Stimulated activated effector memory CD8-positive, alpha-beta T cell treated with anti-CD3 and anti-CD28 coated beads, Interleukin-12 subunit alpha, Interleukin-12 subunit beta, amount 100 ng/mL, for 72 hours (primary cell): ENCODE data around the gene NPY4R2.
A peak's percentile ranks its signal among the peaks of the same experiment; 100 is the strongest.
"Not testable (repeated sequence)": the region's sequence is repeated elsewhere in the genome, so short reads cannot be mapped to it uniquely, and the experiment has no call there.

Experiments used
- ATAC-seq: fragments of 150-1000 bp; cut with Tn5 transposase; 2 replicates; pipeline ENCODE4 v1.10.0; 2021
- DNase-seq, 2 donors: peaks; one replicate each; pipeline ENCODE4 v3.0.0; 2021 to 2022; ENCODE audit warnings: low spot score in 2 of 2
- H3K27ac Mint-ChIP-seq: one replicate; pipeline ENCODE4 v1.8.0; 2022; ENCODE audit warnings: mild to moderate bottlenecking, mixed read lengths
- H3K36me3 Mint-ChIP-seq: one replicate; pipeline ENCODE4 v1.8.0; 2022; ENCODE audit warnings: mild to moderate bottlenecking, mixed read lengths
- H3K4me1 Mint-ChIP-seq: one replicate; pipeline ENCODE4 v1.8.0; 2022; ENCODE audit warnings: mixed read lengths
- H3K4me3 Mint-ChIP-seq: one replicate; pipeline ENCODE4 v1.8.0; 2022; ENCODE audit warnings: mild to moderate bottlenecking, mixed read lengths
- H3K9me3 Mint-ChIP-seq: one replicate; pipeline ENCODE4 v1.8.0; 2022; ENCODE audit warnings: mixed read lengths

The NPY4R2 gene

DNA sequence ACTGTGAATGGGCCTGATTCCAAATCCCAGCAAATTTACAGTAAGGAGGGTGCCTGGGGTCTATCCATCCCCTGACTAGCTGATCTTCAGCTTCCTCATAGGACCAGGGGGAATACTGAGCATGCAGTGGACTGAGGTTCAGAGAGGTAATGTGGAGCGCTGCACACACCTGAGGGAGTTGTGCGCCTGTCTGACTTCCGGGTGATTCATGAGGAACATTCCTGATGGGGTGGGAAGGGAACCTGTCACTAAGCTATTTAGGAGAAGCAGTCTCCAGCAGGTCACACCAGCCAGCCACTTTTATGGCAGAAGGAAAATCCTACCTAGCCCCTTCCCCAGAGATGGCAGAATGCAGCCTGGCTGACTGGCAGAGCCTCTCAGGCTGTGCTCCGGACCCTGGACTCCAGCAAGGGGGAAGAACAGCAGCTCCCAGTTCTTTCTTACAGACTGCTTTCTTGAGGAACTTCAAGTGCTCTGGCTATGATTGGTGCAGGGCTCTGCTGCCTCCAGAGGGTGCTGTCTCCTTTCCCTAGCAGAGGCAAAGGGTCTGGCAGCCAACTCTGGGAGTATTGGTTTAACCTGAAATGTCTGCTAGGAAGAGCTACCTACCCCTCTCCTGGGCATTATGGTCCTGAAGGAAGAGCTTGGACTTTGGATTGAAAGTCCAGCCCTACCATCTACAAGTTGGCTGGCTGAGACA lies 2.5 kb upstream of the NPY4R2 start:
- not testable (repeated sequence) for DNase-seq

DNA sequence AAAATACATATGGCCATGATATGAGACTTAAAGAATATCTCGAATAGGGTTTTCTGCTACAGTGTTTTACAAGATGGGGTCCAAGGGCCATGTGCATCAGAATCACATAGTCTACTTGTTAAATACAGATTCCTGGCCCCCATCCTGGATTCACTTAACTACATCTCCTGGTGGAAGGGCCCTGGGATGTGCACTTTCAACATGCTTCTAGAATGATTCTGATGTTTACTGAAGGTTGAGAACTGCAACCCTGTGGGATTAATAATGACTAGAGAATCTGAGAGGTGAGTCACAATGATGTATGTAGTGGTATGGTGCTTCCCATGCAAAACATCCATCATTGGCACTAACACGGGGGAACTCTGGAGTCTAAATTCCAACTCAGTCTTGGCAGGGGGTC lies 2.1 kb downstream of the NPY4R2 start:
- not testable (repeated sequence) for H3K9me3 Mint-ChIP-seq, ATAC-seq

More for the DNA sequence above, 2.5 kb upstream of the NPY4R2 start:
- not testable (repeated sequence) for H3K4me3 Mint-ChIP-seq, H3K4me1 Mint-ChIP-seq, ATAC-seq, H3K9me3 Mint-ChIP-seq, H3K36me3 Mint-ChIP-seq, H3K27ac Mint-ChIP-seq

DNA sequence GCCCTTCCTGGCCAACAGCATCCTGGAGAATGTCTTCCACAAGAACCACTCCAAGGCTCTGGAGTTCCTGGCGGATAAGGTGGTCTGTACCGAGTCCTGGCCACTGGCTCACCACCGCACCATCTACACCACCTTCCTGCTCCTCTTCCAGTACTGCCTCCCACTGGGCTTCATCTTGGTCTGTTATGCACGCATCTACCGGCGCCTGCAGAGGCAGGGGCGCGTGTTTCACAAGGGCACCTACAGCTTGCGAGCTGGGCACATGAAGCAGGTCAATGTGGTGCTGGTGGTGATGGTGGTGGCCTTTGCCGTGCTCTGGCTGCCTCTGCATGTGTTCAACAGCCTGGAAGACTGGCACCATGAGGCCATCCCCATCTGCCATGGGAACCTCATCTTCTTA lies 4.0 kb downstream of the NPY4R2 start:
- H3K4me1 Mint-ChIP-seq, H3K27ac Mint-ChIP-seq, H3K9me3 Mint-ChIP-seq, H3K36me3 Mint-ChIP-seq, DNase-seq, H3K4me3 Mint-ChIP-seq: not testable (repeated sequence)
- ATAC-seq, result peak; percentile 4

More for the DNA sequence above, 2.1 kb downstream of the NPY4R2 start:
- not testable (repeated sequence) for H3K4me1 Mint-ChIP-seq, H3K36me3 Mint-ChIP-seq, H3K27ac Mint-ChIP-seq, H3K4me3 Mint-ChIP-seq, DNase-seq

DNA sequence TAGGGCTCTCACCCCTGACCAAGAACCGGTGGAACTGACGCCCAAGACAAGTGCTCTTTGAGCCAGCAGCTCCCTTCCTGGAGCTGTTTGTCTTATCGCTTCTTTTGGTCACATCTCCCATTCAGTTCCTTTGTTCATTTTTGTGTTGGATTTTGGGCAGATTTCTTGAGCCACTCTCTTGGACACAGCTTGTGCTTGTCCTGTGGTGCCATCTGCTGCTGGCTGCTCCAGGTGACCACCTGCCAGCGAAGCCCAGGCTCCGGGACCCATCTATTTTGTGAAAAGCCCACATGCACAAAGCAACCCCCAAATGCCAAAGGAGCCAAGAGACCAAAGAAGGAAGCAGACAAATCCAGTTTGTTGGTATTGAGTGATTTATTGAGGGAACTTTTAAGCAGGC lies 6.2 kb downstream of the NPY4R2 start:
- not testable (repeated sequence) for ATAC-seq, H3K4me3 Mint-ChIP-seq, H3K27ac Mint-ChIP-seq, H3K36me3 Mint-ChIP-seq, H3K9me3 Mint-ChIP-seq, DNase-seq, H3K4me1 Mint-ChIP-seq

DNA sequence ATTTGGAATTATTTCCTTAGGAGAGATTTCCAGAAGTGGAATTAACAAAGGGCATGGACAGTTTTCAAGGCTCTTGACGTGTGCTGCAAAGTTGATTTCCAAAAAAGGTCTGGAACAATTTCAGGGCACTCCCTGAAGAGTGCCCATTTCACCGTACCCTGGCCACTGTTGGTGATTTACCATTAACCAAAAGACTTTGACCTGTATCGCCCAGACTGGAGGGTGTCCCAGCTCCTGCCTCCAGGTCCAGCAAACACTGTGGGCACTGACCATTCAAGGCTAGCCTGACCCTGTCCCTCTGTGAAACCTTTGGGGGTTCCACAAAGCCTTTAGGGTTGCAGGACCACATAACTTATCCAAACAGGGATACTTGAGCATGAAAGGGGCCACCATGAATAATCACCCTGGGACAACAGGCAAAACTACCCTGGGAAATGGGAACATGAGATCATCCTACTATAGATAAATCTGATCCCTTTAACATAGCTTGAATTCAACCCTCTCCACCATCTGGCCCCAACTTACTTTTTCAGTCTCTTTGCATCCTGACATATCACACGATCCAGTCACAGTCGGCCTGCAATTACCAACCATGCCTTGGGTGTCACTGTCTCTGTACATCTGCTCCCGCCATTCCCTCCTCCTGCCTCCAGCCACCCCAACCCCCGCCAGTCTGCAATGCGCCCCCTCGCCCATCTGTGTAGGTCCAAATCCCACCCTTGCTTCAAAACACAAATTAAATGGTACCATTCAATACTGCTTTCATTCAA lies 8.9 kb downstream of the NPY4R2 start:
- H3K27ac Mint-ChIP-seq, result not testable (repeated sequence)

DNA sequence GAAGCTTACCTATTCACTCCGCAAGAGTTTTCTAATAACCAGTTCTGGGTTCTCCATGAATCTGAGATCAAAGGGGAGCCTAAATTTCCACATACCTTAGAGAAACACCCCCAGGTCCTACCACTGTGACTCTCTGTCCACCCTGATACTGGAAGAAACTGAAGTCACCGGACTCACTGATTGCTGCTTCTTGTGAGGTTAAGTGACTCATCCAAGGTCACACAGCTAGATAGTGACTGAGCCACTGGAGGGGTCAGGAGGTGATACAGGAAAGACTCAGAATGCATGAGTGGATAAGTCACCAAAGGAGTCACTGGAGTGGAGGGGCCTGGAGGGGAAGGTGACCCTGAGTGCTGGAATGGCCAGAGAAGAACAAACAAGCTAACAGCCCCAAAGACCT lies 9.8 kb downstream of the NPY4R2 start:
- ATAC-seq, result not testable (repeated sequence)

More for the DNA sequence above, 8.9 kb downstream of the NPY4R2 start:
- H3K9me3 Mint-ChIP-seq, H3K4me3 Mint-ChIP-seq, DNase-seq, H3K4me1 Mint-ChIP-seq, H3K36me3 Mint-ChIP-seq, ATAC-seq: not testable (repeated sequence)

DNA sequence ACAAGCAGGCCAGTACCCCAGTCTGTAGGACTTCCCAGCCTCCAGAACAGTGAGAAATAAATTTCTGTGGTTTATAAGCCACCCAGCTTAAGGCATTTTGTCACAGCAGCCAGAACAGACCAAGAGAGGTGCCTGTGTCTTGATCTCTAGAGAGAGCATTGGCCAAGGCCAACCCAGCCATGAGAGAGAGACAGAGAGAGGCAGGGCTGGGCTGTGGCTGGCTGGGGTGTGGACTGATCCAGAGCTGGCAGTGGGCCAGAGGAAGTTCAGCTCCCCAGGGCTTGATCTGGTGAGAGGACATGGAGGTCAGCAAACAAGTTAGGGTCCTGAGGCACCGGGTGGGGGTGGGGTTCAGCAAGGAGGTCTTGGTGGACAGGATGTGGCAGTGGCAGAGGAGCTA lies 14.4 kb downstream of the NPY4R2 start:
- not testable (repeated sequence) for DNase-seq, H3K27ac Mint-ChIP-seq, H3K4me3 Mint-ChIP-seq, H3K4me1 Mint-ChIP-seq, ATAC-seq, H3K9me3 Mint-ChIP-seq, H3K36me3 Mint-ChIP-seq

More for the DNA sequence above, 9.8 kb downstream of the NPY4R2 start:
- H3K9me3 Mint-ChIP-seq, H3K36me3 Mint-ChIP-seq, H3K27ac Mint-ChIP-seq, H3K4me1 Mint-ChIP-seq, H3K4me3 Mint-ChIP-seq, DNase-seq: not testable (repeated sequence)

DNA sequence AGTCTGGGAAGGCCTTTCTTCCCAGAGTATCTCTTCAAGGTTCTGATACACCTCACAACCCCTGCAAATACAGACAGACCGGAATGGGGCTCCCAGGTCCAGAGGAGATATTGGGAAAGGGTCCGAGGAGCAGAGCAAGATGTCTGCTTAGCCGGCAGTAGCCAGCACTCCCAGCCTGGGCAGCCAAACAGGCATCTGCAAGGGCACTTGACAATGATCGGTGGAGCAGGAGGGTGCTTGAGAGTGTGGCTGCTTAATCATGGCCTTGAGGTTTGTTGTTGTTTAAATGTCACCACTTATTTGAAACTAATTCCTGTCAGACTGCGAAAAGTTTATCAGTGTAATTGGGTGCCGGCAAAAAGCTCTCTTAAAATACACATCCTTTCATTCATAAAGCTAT lies 15.0 kb downstream of the NPY4R2 start:
- not testable (repeated sequence) for H3K27ac Mint-ChIP-seq, H3K4me1 Mint-ChIP-seq, H3K4me3 Mint-ChIP-seq, H3K36me3 Mint-ChIP-seq, DNase-seq, H3K9me3 Mint-ChIP-seq, ATAC-seq

DNA sequence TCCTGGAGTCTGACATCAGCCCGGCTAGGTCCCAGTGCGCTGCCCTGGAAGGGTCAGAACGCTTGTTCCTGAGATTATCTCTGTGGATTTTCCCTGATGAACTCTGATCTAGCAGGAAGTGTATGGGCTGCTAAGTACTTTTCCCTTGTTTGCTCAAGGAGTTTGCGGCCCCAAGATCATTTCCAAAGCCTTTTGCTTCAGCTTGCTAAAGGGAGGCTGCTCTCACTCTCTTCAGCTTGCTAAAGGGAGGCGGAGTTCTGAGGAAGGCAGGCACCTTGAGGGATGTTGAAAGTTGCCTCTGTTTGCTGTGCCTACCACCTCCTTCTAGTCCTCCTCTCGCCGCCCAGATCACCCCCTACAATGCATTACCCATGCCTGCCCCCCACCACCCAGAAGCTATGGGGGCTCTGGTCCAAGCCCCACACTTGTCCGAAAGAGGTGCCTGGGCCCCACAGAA lies 18.3 kb downstream of the NPY4R2 start:
- H3K4me1 Mint-ChIP-seq, H3K36me3 Mint-ChIP-seq, H3K27ac Mint-ChIP-seq, DNase-seq, H3K4me3 Mint-ChIP-seq, H3K9me3 Mint-ChIP-seq: not testable (repeated sequence)
- peak; percentile 8 for ATAC-seq

DNA sequence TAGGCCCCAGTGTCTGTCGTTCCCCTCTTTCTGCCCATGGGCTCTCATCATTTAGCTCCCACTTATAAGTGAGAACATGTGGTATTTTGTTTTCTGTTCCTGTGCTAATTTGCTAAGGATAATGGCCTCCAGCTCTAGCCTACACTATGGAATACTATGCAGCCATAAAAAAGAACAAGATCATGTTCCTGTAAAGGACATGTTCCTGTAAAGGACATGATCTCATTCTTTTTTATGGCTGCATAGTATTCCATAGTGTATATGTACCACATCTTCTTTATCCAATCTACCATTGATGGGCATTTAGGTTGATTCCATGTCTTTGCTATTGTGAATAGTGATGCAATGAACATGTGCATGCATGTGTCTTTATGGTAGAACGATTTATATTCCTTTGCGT lies 19.2 kb downstream of the NPY4R2 start:
- not testable (repeated sequence) for H3K4me3 Mint-ChIP-seq, ATAC-seq, H3K4me1 Mint-ChIP-seq

DNA sequence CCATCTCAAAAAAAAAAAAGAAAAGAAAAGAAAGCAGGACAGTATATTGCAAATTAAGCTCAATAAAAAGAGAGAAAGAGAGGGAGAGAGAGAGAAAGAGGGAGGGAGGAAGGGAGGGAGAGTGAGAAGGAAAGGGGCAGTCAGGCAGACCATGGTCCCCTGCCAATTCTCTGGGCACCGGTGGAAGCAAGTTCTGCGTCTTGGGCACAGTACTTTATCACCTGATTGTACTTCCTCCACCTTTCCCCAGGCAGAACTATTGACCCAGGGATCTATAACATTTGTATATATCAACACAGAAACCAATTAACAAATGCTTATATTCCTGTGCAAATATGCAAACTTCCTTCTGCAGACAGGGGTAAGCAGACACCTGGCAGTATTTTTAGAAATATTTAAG lies 22.4 kb downstream of the NPY4R2 start:
- not testable (repeated sequence) for H3K36me3 Mint-ChIP-seq, H3K9me3 Mint-ChIP-seq, H3K4me1 Mint-ChIP-seq, H3K4me3 Mint-ChIP-seq, DNase-seq, ATAC-seq, H3K27ac Mint-ChIP-seq

More for the DNA sequence above, 19.2 kb downstream of the NPY4R2 start:
- not testable (repeated sequence) for DNase-seq, H3K9me3 Mint-ChIP-seq, H3K36me3 Mint-ChIP-seq, H3K27ac Mint-ChIP-seq

DNA sequence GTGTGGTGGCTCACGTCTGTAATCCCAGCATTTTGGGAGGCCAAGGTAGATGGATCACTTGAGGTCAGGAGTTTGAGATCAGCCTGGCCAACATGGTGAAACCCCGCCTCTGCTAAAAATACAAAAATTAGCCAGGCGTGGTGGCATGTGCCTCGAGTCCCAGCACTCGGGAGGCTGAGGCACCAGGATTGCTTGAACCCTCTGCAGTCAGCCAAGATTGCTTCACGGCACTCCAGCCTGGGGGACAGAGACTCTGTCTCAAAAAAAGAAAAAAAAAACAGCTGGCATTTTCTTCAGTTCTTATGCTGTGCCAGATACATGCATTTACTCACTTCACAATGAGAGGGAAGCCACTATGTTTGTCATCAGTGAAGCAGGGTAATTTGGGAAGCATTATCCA lies 22.9 kb downstream of the NPY4R2 start:
- H3K4me1 Mint-ChIP-seq, H3K27ac Mint-ChIP-seq, DNase-seq, H3K4me3 Mint-ChIP-seq, H3K9me3 Mint-ChIP-seq, ATAC-seq, H3K36me3 Mint-ChIP-seq: not testable (repeated sequence)

DNA sequence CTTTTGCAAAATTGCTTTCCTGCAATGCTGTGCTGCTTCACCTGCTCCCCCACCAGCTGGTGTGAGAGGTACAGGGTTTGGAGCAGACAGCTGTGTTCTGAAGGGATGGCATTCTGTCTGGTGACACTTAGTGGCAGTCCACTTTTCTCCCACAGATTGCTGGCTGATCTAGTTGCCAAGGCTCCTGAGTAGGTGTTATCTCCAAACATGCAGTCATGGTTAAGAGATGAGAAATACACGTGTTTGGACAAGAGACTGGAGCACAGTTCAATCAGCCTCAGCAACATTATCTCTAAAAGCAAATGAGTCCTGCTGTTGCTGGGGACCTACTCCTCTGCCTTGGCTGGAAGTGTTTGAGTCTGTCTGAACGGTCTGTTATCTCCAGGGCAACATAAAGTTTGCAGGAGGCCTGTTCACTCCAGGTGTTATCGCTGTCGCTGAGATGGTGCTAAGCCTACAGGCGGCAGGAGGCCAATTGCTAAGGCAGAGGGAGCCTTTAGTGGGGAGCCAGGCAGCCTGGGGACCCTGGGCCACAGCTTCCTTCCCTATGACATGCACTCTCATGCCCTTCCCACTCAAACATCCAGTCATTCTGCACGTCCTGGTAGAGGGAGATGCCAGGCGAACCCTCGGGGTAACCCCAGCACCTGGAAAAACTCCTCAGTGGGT lies 24.0 kb downstream of the NPY4R2 start:
- DNase-seq, H3K4me3 Mint-ChIP-seq, ATAC-seq, H3K9me3 Mint-ChIP-seq, H3K27ac Mint-ChIP-seq, H3K36me3 Mint-ChIP-seq, H3K4me1 Mint-ChIP-seq: not testable (repeated sequence)

DNA sequence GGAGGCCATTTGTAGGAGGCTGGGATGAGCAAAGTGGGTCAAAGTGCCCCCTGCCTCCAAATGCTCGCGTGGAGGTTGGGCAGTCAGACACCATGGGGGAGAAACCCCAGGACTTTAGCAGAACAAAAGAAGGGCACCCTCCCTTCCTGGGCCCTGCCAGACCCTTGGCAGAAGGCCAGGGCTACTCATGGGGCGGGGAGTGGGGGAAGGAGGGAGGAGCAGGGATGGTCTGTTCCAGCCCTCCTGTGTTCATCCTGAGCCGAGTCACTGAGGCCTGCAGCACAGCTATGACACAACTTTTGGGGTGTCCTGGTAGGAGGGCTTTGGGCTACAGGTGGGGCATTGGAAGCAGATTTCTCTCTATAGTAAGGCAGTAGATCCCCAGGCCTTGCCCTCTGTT lies 24.9 kb downstream of the NPY4R2 start:
- not testable (repeated sequence) for H3K27ac Mint-ChIP-seq

DNA sequence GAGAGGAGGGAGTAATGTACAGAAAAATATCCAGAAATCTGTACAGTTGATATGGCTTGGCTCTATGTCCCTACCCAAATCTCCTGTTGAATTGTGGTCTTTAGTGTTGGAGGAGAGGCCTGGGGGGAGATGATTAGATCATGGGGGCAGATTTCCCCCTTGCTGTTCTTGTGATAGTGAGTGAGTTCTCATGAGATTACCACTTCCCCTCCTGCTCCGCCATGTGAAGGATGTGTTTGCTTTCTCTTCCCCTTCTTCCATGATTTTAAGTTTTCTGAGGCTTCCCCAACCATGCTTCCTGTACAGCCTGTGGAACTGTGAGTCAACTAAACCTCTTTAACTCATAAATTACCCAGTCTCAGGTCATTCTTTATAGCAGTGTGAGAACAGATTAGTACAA lies 29.0 kb downstream of the NPY4R2 start:
- not testable (repeated sequence) for ATAC-seq, H3K9me3 Mint-ChIP-seq, H3K27ac Mint-ChIP-seq, H3K36me3 Mint-ChIP-seq, DNase-seq, H3K4me1 Mint-ChIP-seq, H3K4me3 Mint-ChIP-seq

More for the DNA sequence above, 24.9 kb downstream of the NPY4R2 start:
- not testable (repeated sequence) for H3K4me3 Mint-ChIP-seq, H3K4me1 Mint-ChIP-seq, DNase-seq, H3K36me3 Mint-ChIP-seq, H3K9me3 Mint-ChIP-seq, ATAC-seq
